DOHH2 (cell line): ENCODE data around the gene KCP.

Source experiments
- CTCF ChIP-seq: fragments of 200-600 bp; sonication (generic); IDR thresholded peaks from one replicate; pipeline ENCODE4 v1.5.1; 2014; ENCODE audit warnings: antibody characterized with exemption, mild to moderate bottlenecking, low read depth, low read length; ENCODE audit not compliant: poor library complexity, severe bottlenecking
- EZH2phosphoT487 ChIP-seq: fragments of 200-600 bp; sonication (generic); IDR thresholded peaks from 2 replicates; pipeline ENCODE4 v1.6.1; 2017; ENCODE audit warnings: borderline replicate concordance, mild to moderate bottlenecking, antibody characterized with exemption, low read length, moderate library complexity, mixed read lengths

DNA sequence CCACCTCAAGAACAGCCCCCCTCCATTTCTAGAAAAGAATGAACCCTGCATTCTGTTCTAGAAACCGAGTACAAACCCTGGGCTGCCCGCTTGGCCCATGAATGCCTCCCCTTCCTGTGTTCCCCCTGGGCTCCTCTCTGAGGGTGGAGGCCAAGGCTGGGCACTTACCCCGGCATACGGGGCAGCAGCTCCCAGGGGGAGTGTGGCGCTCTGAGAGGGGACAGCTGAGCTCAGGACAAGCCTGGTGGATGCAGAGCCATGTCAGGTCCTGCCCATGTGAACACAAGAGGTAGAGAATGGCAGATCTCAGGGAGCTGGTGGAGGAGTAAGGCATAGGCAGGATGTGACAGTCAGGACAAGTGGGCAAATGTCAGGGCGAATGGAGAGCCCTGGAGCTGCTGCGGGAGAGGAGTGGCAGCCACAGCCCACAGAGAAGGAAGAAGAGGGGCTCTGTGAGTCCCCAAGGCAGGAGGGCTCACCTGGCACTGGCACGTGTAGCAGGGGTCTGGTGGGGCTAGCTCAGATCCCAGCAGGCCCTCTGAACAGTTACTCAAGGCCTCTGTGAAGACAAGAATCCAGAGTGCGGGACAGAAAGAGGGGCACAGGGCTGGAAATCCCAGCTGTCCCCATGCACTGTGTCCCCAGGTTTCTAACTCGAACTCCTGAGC, 28.9 kb downstream of the KCP start:
- TF ChIP-seq CTCF (no peak), EZH2phosphoT487 (no peak)
